Testis (tissue), 2 donors: ENCODE results near the gene VWF.

Experiments used
- POLR2A ChIP-seq: fragments of 450-650 bp; IDR thresholded peaks from one replicate; pipeline ENCODE4 v1.6.1; 2017; ENCODE audit warnings: antibody characterized with exemption, mild to moderate bottlenecking, moderate library complexity
- TF ChIP-seq, protein P1 (sequence below), 3 experiments: fragments of 450-650 bp in 2 of 3; fragments of 200-600 bp in 1 of 3; sonication (generic) in 1 of 3; IDR thresholded peaks; one replicate each; pipeline ENCODE4 v1.5.1; 2016 to 2019; ENCODE audit warnings: antibody characterized with exemption in 3 of 3, mild to moderate bottlenecking in 2 of 3, moderate library complexity in 1 of 3

DNA sequence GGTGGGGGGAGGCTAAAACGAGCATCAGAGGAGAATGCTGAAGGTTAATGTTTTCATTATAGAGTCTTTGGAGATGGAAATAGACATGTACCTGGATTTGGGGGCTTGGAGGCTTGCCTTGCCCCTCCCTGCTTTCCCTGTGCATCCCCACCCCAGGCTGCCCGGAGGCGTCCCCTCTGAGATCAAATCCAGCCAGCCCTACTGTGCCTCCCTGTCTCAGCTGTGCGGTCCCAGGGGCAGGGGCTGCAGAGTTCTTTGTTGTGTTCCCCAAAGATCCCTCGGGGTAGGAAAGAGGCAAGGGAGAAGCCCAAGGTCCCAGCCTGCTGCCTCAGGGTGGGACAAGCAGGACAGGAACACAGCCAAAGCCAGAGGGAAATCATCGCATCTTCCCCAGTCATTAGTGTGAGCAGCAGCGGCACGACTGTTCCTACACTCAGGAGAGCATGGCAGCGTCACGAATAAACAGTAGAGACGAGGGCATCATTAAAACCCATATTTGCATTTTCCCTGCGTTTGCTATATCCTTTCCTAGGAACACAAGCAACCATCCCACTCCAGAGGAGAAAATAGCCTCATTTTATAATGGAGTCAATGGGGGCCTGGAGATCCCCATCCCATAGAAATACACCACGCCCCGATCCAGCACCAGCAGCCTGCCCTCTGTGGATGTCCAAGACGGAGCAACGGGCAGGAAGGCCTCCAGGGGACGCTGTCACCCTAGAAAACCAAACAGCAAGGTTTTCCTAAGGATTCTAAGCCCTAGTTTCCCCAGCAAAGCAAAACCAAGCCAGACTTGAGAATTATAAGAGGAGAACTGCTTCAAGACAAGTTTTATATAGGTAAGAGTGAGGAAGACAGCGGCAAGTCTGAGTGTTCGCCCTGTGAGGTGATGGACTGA, 211.8 kb downstream of the VWF start:
- TF ChIP-seq, protein P1, sequence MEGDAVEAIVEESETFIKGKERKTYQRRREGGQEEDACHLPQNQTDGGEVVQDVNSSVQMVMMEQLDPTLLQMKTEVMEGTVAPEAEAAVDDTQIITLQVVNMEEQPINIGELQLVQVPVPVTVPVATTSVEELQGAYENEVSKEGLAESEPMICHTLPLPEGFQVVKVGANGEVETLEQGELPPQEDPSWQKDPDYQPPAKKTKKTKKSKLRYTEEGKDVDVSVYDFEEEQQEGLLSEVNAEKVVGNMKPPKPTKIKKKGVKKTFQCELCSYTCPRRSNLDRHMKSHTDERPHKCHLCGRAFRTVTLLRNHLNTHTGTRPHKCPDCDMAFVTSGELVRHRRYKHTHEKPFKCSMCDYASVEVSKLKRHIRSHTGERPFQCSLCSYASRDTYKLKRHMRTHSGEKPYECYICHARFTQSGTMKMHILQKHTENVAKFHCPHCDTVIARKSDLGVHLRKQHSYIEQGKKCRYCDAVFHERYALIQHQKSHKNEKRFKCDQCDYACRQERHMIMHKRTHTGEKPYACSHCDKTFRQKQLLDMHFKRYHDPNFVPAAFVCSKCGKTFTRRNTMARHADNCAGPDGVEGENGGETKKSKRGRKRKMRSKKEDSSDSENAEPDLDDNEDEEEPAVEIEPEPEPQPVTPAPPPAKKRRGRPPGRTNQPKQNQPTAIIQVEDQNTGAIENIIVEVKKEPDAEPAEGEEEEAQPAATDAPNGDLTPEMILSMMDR (IDR thresholded peaks at IDR 0.05) = no peak
- no peak for TF ChIP-seq POLR2A
